A673 (cell line): ENCODE measurements around the gene CWC22. TPM values are rescaled to one million over a fixed set of nuclear protein-coding genes. Genes with fewer than 3 reads are reported as not detected.

Source experiments
- BruUV-seq: library from RNA; stranded (reverse); fragments of 400-500 nt; replicated peaks from 2 replicates; lab custom pipeline; 2021; lab: Mats Ljungman, UMichigan
- CTCF ChIA-PET: fragments of 300-600 bp; sonication (Branson Sonifier 250); formaldehyde crosslinking; loops from one replicate; lab custom pipeline; 2022; ENCODE audit warnings: antibody characterized with exemption; lab: Charles Lee
- POLR2A ChIA-PET: fragments of 300-600 bp; sonication (Branson Sonifier 250); formaldehyde crosslinking; loops from one replicate; lab custom pipeline; 2022; ENCODE audit warnings: antibody characterized with exemption; ENCODE audit not compliant: low non-redundant PET; lab: Charles Lee
- DNase-seq: peaks from one replicate; pipeline ENCODE4 v3.0.0-alpha.2; 2015; ENCODE audit warnings: low spot score
- H3K27ac ChIP-seq: fragments of 200-600 bp; sonication (generic); 2 replicates; pipeline ENCODE4 v1.5.1; 2016; ENCODE audit warnings: mixed run types, low read depth, mild to moderate bottlenecking, mixed read lengths, antibody characterized with exemption, low read length; ENCODE audit not compliant: poor library complexity, severe bottlenecking
- H3K27me3 ChIP-seq: fragments of 200-600 bp; sonication (generic); replicated peaks from 2 replicates; pipeline ENCODE4 v1.6.1; 2017; ENCODE audit warnings: mixed run types, low read depth, mild to moderate bottlenecking, mixed read lengths, antibody characterized with exemption, low read length; ENCODE audit not compliant: insufficient read depth, poor library complexity
- H3K36me3 ChIP-seq: fragments of 200-600 bp; sonication (generic); 2 replicates; pipeline ENCODE4 v1.6.1; 2016; ENCODE audit warnings: mixed run types, mild to moderate bottlenecking, mixed read lengths, antibody characterized with exemption, low read length; ENCODE audit not compliant: insufficient read depth, poor library complexity, severe bottlenecking
- H3K4me1 ChIP-seq: fragments of 200-600 bp; sonication (generic); 2 replicates; pipeline ENCODE4 v1.6.1; 2017; ENCODE audit warnings: mixed run types, mild to moderate bottlenecking, mixed read lengths, antibody characterized with exemption, low read length; ENCODE audit not compliant: insufficient read depth, poor library complexity, severe bottlenecking
- H3K4me3 ChIP-seq: fragments of 200-600 bp; sonication (generic); 2 replicates; pipeline ENCODE4 v1.5.1; 2016; ENCODE audit warnings: low read depth, mixed run types, mild to moderate bottlenecking, mixed read lengths, low read length; ENCODE audit not compliant: poor library complexity, severe bottlenecking
- H3K9me3 ChIP-seq: fragments of 200-600 bp; sonication (generic); 2 replicates; pipeline ENCODE4 v1.6.1; 2016; ENCODE audit warnings: mixed run types, low read depth, mild to moderate bottlenecking, mixed read lengths, antibody characterized with exemption, low read length; ENCODE audit not compliant: poor library complexity, severe bottlenecking
- CTCF ChIP-seq: fragments of 300-800, 200-600 bp; sonication (generic); conservative IDR thresholded peaks from 2 replicates; pipeline ENCODE4 v1.5.1; 2017; ENCODE audit warnings: low read depth, mild to moderate bottlenecking, antibody characterized with exemption, low read length, moderate library complexity, mixed read lengths
- EZH2 ChIP-seq: fragments of 200-600 bp; sonication (generic); IDR thresholded peaks from 2 replicates; pipeline ENCODE4 v1.6.1; 2017; ENCODE audit warnings: borderline replicate concordance, low read depth, mild to moderate bottlenecking, mixed read lengths, antibody characterized with exemption, low read length; ENCODE audit not compliant: poor library complexity, severe bottlenecking
- intact Hi-C: fragments of 100-400 bp; cut with micrococcal nuclease; formaldehyde crosslinking; loops from one replicate; pipeline ENCODE4 v1.10.0; 2022; ENCODE audit not compliant: unreplicated experiment
- total RNA-seq: library from RNA; stranded (reverse); gene quantifications from 2 replicates; pipeline ENCODE4 v1.2.3, GENCODE V29; 2021

Gene CWC22
- total RNA-seq, 1 experiment from 2014 or later: 26.7 TPM

DNA sequence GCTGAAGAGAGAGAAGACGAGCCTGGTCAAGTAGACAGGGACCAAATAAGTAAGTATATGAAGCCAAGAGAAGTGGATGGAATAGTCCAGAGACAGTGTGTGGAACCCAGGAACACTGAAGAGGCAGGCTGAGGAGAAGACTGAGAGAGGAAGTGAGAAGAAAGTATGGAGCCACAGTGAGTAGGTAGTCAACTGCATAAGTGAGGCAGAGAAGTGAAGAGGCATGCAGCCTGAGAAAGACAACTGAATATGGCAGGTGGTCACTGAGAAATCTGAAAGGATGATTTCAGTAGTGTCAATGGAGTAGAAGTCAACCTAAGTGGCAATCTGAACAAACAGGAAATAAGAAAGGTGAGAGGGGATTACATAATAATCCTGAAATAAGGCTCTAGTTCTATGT is 55.4 kb downstream of the CWC22 start:
- POLR2A ChIA-PET: no interaction called here
- no peaks in the 10 kb centered on the region for H3K27me3 ChIP-seq
- no peaks in the 10 kb centered on the region for H3K9me3 ChIP-seq
- H3K4me1 ChIP-seq: no peaks in the 10 kb centered on the region
- no peak overlapping the region for H3K4me3 ChIP-seq
- intact Hi-C loops: no loop called here
- peaks cover 62% of the 10 kb centered on the region for H3K36me3 ChIP-seq
- CTCF ChIA-PET: no interaction called here
- DNase-seq: no peak
- BruUV-seq: no TSS peak
- no peak overlapping the region for H3K27ac ChIP-seq
- no peak for TF ChIP-seq EZH2
- TF ChIP-seq CTCF: no peak

- Histone ChIP-seq H3K27me3 (no peaks in the 10 kb centered on the region), H3K27ac (no peak overlapping the region), H3K36me3 (peaks cover 65% of the 10 kb centered on the region), H3K9me3 (no peaks in the 10 kb centered on the region), H3K4me3 (no peak overlapping the region), H3K4me1 (no peaks in the 10 kb centered on the region)
- TF ChIP-seq EZH2: no peak
- TF ChIP-seq CTCF: no peak
- no TSS peak for BruUV-seq
- intact Hi-C loops: no loop called here
- no peak for DNase-seq
- POLR2A ChIA-PET: no interaction called here
- CTCF ChIA-PET: no interaction called here
These were observed 56.7 kb downstream of the CWC22 start for GRCh38 chr2:179950391-179950790.

GRCh38 chr2:179949438-179949837 is 57.7 kb downstream of the CWC22 start:
- ChIA-PET CTCF (no interaction called here), POLR2A (no interaction called here)
- Histone ChIP-seq H3K4me1 (no peaks in the 10 kb centered on the region), H3K36me3 (peaks cover 65% of the 10 kb centered on the region), H3K27me3 (no peaks in the 10 kb centered on the region), H3K27ac (no peak overlapping the region), H3K4me3 (no peak overlapping the region), H3K9me3 (no peaks in the 10 kb centered on the region)
- DNase-seq: no peak
- TF ChIP-seq EZH2 (no peak), CTCF (no peak)
- intact Hi-C loops: no loop called here
- BruUV-seq: no TSS peak
